Body of pancreas (tissue), 4 donors: ENCODE results near the gene ZW10. TPM values are rescaled to one million over a fixed set of nuclear protein-coding genes. Genes with fewer than 3 reads are reported as not detected.

Experiments
- ATAC-seq: fragments of 150-250 bp; one replicate; pipeline ENCODE4 v1.9.1; 2016
- DNase-seq, 4 donors: peaks; one replicate each; pipeline ENCODE4 v3.0.0-alpha.2; 2019
- H3K27ac ChIP-seq, 4 donors: fragments of 200-600 bp; sonication (generic); 1 replicate in 3 of 4; 2 replicates in 1 of 4; pipeline versions ENCODE4 v1.5.1 to v1.6.1; 2016 to 2019; ENCODE audit warnings: mild to moderate bottlenecking in 1 of 4, mixed read lengths in 1 of 4, moderate library complexity in 1 of 4
- H3K27me3 ChIP-seq, 2 donors: fragments of 200-600 bp; sonication (generic); one replicate each; pipeline ENCODE4 v1.6.0; 2016; ENCODE audit warnings: mild to moderate bottlenecking in 1 of 2
- H3K36me3 ChIP-seq, 2 donors: fragments of 200-600 bp; sonication (generic); replicated peaks in 1 of 2; 2 replicates each; pipeline ENCODE4 v1.5.1; 2016; ENCODE audit warnings: low read depth in 2 of 2; ENCODE audit not compliant: insufficient read depth in 1 of 2
- H3K4me1 ChIP-seq: fragments of 200-600 bp; sonication (generic); one replicate; pipeline ENCODE4 v1.6.0; 2016
- H3K4me3 ChIP-seq, 2 donors: fragments of 200-600 bp; sonication (generic); 1 replicate in 1 of 2; 2 replicates in 1 of 2; pipeline ENCODE4 v1.5.1; 2016 to 2019
- H3K9me3 ChIP-seq, 3 donors: fragments of 200-600 bp; sonication (generic); 1 replicate in 2 of 3; 2 replicates in 1 of 3; pipeline ENCODE4 v1.5.1; 2016
- POLR2A ChIP-seq, 3 donors: fragments of 450-650 bp; IDR thresholded peaks; one replicate each; pipeline ENCODE4 v1.6.1; 2016; ENCODE audit warnings: antibody characterized with exemption in 3 of 3, mild to moderate bottlenecking in 2 of 3
- WGBS, 2 donors: methylation state at CpG; one replicate each; pipeline ENCODE4 v1.1.5; 2017; 5-methylcytosine and 5-hydroxymethylcytosine counted together
- intact Hi-C: fragments of 100-400 bp; cut with DNase I; formaldehyde crosslinking; loops from one replicate; pipeline ENCODE4 v1.15.1; 2023
- small RNA-seq: library from RNA; depleted of rRNA; stranded (forward); fragments of <200 nt; gene quantifications from one replicate; pipeline ENCODE3, GENCODE V24; 2016
- total RNA-seq, 2 donors: library from RNA; depleted of rRNA; stranded (reverse); fragments of >200 nt; gene quantifications; one replicate each; pipeline ENCODE4 v1.1.0, GENCODE V29; 2016
- TF ChIP-seq, protein P1 (sequence below), 7 experiments: fragments of 450-650 bp in 4 of 7; fragments of 200-600 bp in 3 of 7; sonication (generic) in 3 of 7; IDR thresholded peaks; one replicate each; pipeline ENCODE4 v1.5.1; 2016 to 2019; ENCODE audit warnings: antibody characterized with exemption in 7 of 7

ZW10 gene
- total RNA-seq, 2 donors from 2014 or later, result 6.9 to 10.4 TPM

DNA sequence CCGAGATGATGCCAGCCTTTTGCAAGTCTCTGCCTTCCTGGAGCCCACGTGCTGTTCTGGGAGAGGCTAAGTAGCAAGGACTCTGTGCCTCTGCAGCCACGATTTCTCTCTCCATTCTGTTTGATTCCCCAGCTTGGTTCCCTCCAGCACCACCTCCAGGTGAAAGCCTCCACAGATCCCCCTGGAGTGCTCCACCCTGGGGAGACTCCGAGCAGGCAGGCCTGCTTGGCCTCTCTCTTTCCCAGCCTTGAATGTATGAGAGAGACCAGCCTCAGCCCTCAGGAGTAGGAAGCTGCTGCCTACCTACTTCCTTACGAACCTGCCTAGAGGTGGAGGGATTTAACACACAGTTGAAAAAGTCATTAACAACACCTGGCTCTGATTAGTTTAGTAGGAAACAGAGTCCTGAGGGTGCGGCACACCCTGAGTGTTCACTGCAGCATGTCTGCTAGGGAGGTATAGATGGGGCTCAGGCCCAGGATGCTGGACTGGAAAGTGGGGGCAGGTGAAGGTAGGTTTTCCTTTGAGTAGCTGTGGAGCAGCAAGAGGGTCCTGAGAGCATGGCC lies 89.9 kb downstream of the ZW10 start:
- DNase-seq, result no peak
- whole genome bisulfite sequencing, 2 donors, result 67 to 76% methylated on average over 6 of the region's 6 CpGs

More for the DNA sequence above, 89.9 kb downstream of the ZW10 start:
- no peaks in the 10 kb centered on the region for H3K27me3 ChIP-seq
- TF ChIP-seq, protein P1, sequence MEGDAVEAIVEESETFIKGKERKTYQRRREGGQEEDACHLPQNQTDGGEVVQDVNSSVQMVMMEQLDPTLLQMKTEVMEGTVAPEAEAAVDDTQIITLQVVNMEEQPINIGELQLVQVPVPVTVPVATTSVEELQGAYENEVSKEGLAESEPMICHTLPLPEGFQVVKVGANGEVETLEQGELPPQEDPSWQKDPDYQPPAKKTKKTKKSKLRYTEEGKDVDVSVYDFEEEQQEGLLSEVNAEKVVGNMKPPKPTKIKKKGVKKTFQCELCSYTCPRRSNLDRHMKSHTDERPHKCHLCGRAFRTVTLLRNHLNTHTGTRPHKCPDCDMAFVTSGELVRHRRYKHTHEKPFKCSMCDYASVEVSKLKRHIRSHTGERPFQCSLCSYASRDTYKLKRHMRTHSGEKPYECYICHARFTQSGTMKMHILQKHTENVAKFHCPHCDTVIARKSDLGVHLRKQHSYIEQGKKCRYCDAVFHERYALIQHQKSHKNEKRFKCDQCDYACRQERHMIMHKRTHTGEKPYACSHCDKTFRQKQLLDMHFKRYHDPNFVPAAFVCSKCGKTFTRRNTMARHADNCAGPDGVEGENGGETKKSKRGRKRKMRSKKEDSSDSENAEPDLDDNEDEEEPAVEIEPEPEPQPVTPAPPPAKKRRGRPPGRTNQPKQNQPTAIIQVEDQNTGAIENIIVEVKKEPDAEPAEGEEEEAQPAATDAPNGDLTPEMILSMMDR (IDR thresholded peaks at IDR 0.05), result no peak
- TF ChIP-seq POLR2A (IDR thresholded peaks at IDR 0.05), result no peak
- H3K27ac ChIP-seq, result no peak overlapping the region
- no peak overlapping the region for H3K4me3 ChIP-seq
- no peaks in the 10 kb centered on the region for H3K4me1 ChIP-seq
- intact Hi-C loops, result no loop called here
- no peak for ATAC-seq
- H3K36me3 ChIP-seq, result no peaks in the 10 kb centered on the region
- H3K9me3 ChIP-seq, result no peaks in the 10 kb centered on the region

Small RNA genes lying within 50 kb of the gene (small RNA-seq; reads per million reads assigned to genes)
- gene LRRC37A13P (not detected), gene RPS29P19 (not detected)

Other genes starting within 250 kb of the ZW10 start
- gene TMPRSS5, start 67.4 kb downstream of the ZW10 start, total RNA-seq, result under 1 TPM in 1 of 2 donors, not detected in 1; 0.33 TPM
- not detected for gene CLDN25, start 6.1 kb upstream of the ZW10 start, total RNA-seq
- 10 to 100 TPM; 17.9 to 31.0 TPM for gene USP28, start 101.9 kb upstream of the ZW10 start, total RNA-seq
- gene HTR3B, start 131.1 kb upstream of the ZW10 start, total RNA-seq, result not detected
- gene HTR3A, start 201.4 kb upstream of the ZW10 start, total RNA-seq, result 1 to 10 TPM in 1 of 2 donors, under 1 TPM in 1; 0.33 to 1.0 TPM